GM21526 (cell line): ENCODE data around the gene TBC1D22A.
"Not testable (repeated sequence)": the region's sequence is repeated elsewhere in the genome, so short reads cannot be mapped to it uniquely, and the experiment has no call there.

Experiments
- ATAC-seq: cut with Tn5 transposase; IDR thresholded peaks from one replicate; pipeline ENCODE4 v1.9.1; 2021; ENCODE audit warnings: moderate library complexity; ENCODE audit not compliant: unreplicated experiment, low FRiP score

Gene TBC1D22A

GRCh38 chr22:46770151-46770641, 7.7 kb downstream of the TBC1D22A start:
- ATAC-seq = no peak

GRCh38 chr22:46770726-46771125, 8.3 kb downstream of the TBC1D22A start:
- ATAC-seq = no peak

GRCh38 chr22:46773076-46773475, 10.6 kb downstream of the TBC1D22A start:
- ATAC-seq = no peak

GRCh38 chr22:46774253-46774979, 12.0 kb downstream of the TBC1D22A start:
- ATAC-seq = peak; percentile 38

GRCh38 chr22:46774980-46775849, 12.8 kb downstream of the TBC1D22A start:
- no peak for ATAC-seq

- ATAC-seq = no peak
Observed at GRCh38 chr22:46775850-46776826, 13.7 kb downstream of the TBC1D22A start.

GRCh38 chr22:46776876-46777608, 14.6 kb downstream of the TBC1D22A start:
- no peak for ATAC-seq

GRCh38 chr22:46777609-46777970, 15.1 kb downstream of the TBC1D22A start:
- no peak for ATAC-seq

GRCh38 chr22:46779023-46779422, 16.6 kb downstream of the TBC1D22A start:
- ATAC-seq = no peak

- ATAC-seq = no peak
Observed at GRCh38 chr22:46779651-46780050, 17.2 kb downstream of the TBC1D22A start.

GRCh38 chr22:46780453-46780852, 18.0 kb downstream of the TBC1D22A start:
- no peak for ATAC-seq

- ATAC-seq = no peak
Observed at GRCh38 chr22:46781291-46781690, 18.8 kb downstream of the TBC1D22A start.

GRCh38 chr22:46782200-46782599, 19.8 kb downstream of the TBC1D22A start:
- not testable (repeated sequence) for ATAC-seq

- ATAC-seq = no peak
Observed at GRCh38 chr22:46783721-46784120, 21.3 kb downstream of the TBC1D22A start.

- ATAC-seq = no peak
Observed at GRCh38 chr22:46788441-46789172, 26.2 kb downstream of the TBC1D22A start.

- ATAC-seq = no peak
Observed at GRCh38 chr22:46789992-46790391, 27.5 kb downstream of the TBC1D22A start.

GRCh38 chr22:46791201-46791731, 28.8 kb downstream of the TBC1D22A start:
- no peak for ATAC-seq

GRCh38 chr22:46792061-46792796, 29.8 kb downstream of the TBC1D22A start:
- ATAC-seq = no peak
